CD4-positive, alpha-beta memory T cell (primary cell): ENCODE measurements around the gene CFAP119. TPM values are rescaled to one million over a fixed set of nuclear protein-coding genes. Genes with fewer than 3 reads are reported as not detected.

Experiments used
- CTCF ChIA-PET: fragments of 350-600 bp; sonication (Branson Sonifier 250); formaldehyde crosslinking; loops from one replicate; lab custom pipeline; 2021; ENCODE audit warnings: inconsistent platforms; ENCODE audit not compliant: partially characterized antibody; lab: Charles Lee
- POLR2A ChIA-PET: fragments of 350-600 bp; sonication (Branson Sonifier 250); formaldehyde crosslinking; loops from one replicate; lab custom pipeline; 2021; ENCODE audit not compliant: partially characterized antibody; lab: Charles Lee
- DNase-seq, 5 donors: peaks; one replicate each; pipeline versions ENCODE4 v3.0.0 to v3.0.0-alpha.2; 2020 to 2022; ENCODE audit warnings: mixed read lengths in 1 of 5
- H3K27ac ChIP-seq: one replicate; pipeline ENCODE4 v1.7.0; 2013; ENCODE audit warnings: low read depth, low read length
- H3K27me3 ChIP-seq: 2 replicates; pipeline ENCODE4 v1.7.0; 2013; ENCODE audit warnings: mild to moderate bottlenecking, low read length, moderate library complexity; ENCODE audit not compliant: insufficient read depth
- H3K36me3 ChIP-seq: 2 replicates; pipeline ENCODE4 v1.7.0; 2013; ENCODE audit warnings: mild to moderate bottlenecking, low read length, moderate library complexity; ENCODE audit not compliant: insufficient read depth
- H3K4me1 ChIP-seq: 2 replicates; pipeline ENCODE4 v1.7.0; 2013; ENCODE audit warnings: mild to moderate bottlenecking, low read length, moderate library complexity; ENCODE audit not compliant: insufficient read depth
- H3K4me3 ChIP-seq, 2 donors: one replicate each; pipeline ENCODE4 v1.7.0; 2013; ENCODE audit warnings: low read length in 2 of 2, mild to moderate bottlenecking in 1 of 2
- H3K9me3 ChIP-seq, 2 donors: one replicate each; pipeline ENCODE4 v1.7.0; 2013; ENCODE audit warnings: low read length in 2 of 2, control low read depth in 1 of 2; ENCODE audit not compliant: control insufficient read depth in 1 of 2
- H3K27ac Mint-ChIP-seq, 7 donors: one replicate each; pipeline ENCODE4 v1.8.0; 2020 to 2021; ENCODE audit warnings: mixed read lengths in 7 of 7, mild to moderate bottlenecking in 6 of 7, inconsistent platforms in 3 of 7, moderate library complexity in 3 of 7
- H3K27me3 Mint-ChIP-seq, 2 donors: one replicate each; pipeline ENCODE4 v1.8.0; 2020 to 2021; ENCODE audit warnings: mixed read lengths in 2 of 2
- H3K36me3 Mint-ChIP-seq, 2 donors: one replicate each; pipeline ENCODE4 v1.8.0; 2020 to 2021; ENCODE audit warnings: mixed read lengths in 2 of 2, inconsistent platforms in 1 of 2, mild to moderate bottlenecking in 1 of 2
- H3K4me1 Mint-ChIP-seq, 4 donors: one replicate each; pipeline ENCODE4 v1.8.0; 2020 to 2021; ENCODE audit warnings: mixed read lengths in 4 of 4, mild to moderate bottlenecking in 1 of 4
- H3K4me3 Mint-ChIP-seq, 8 donors: one replicate each; pipeline ENCODE4 v1.8.0; 2020 to 2021; ENCODE audit warnings: mixed read lengths in 8 of 8, mild to moderate bottlenecking in 7 of 8, moderate library complexity in 6 of 8, inconsistent platforms in 3 of 8
- H3K9me3 Mint-ChIP-seq, 8 donors: one replicate each; pipeline ENCODE4 v1.8.0; 2020 to 2021; ENCODE audit warnings: mixed read lengths in 8 of 8, mild to moderate bottlenecking in 5 of 8, inconsistent platforms in 3 of 8, moderate library complexity in 1 of 8
- intact Hi-C: fragments of 100-400 bp; cut with micrococcal nuclease; formaldehyde crosslinking; loops from one replicate; pipeline ENCODE4 v1.15.1; 2023
- polyA plus RNA-seq, 2 donors: library from polyadenylated mRNA; unstranded; fragments of 300-500 nt; fragmentation: Illumina TruSeq; gene quantifications; one replicate each; pipeline ENCODE4 v1.2.3, GENCODE V29; 2021
- total RNA-seq, 2 experiments: library from RNA; stranded (reverse); gene quantifications; one replicate each; pipeline ENCODE4 v1.2.3, GENCODE V29; 2021

The CFAP119 gene
- total and polyA plus RNA-seq, 4 experiments from 2014 or later = 0.22 to 3.4 (median 1.5) TPM

DNA sequence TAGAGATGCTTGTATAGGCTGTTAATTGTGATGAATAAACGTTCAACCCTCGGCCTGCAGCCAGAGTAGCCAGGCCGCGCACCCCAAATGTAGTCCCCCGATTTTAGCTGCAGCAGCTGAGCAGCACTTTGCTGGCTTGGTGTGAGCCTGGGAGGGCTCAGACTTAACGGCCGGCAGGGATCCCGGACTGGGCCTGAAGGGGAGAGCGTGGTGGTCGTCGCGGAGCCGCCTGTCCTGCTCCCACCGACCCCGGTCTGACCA is 13.2 kb upstream of the CFAP119 start:
- Mint-ChIP-seq H3K36me3 (peaks cover 17 to 39% of the 10 kb centered on the region in 2 donors), H3K27me3 (no peaks in the 10 kb centered on the region), H3K4me3 (peak overlapping the region; percentile 90 to 94 (median 94)), H3K4me1 (peaks cover 14 to 32% (median 22%) of the 10 kb centered on the region in 4 donors), H3K27ac (peak overlapping the region in 4 of 7 donors; percentile 54 to 84 (median 70)), H3K9me3 (no peaks in the 10 kb centered on the region)
- no peak for DNase-seq
- H3K9me3 ChIP-seq = no peaks in the 10 kb centered on the region
- intact Hi-C loops = loop anchor here (1.0 kb wide), 2 partner anchors 12 to 39 kb away; partner anchors contain the start of gene ZNF629
- CTCF ChIA-PET = interaction anchor here (1.0 kb wide), 1 partner anchor 12 kb away, joined by 3 read pairs; no protein-coding TSS in a partner anchor
- peaks cover 12% of the 10 kb centered on the region for H3K4me1 ChIP-seq
- POLR2A ChIA-PET = interaction anchor here (0.7 to 2.6 kb wide), 8 partner anchors 8 to 299 kb away, joined by 3 to 19 read pairs (median 4); partner anchors contain the start of genes PHKG2, ZNF646 and ZNF668
- peak overlapping the region; percentile 42 to 64 for H3K4me3 ChIP-seq
- H3K36me3 ChIP-seq = peaks cover 34% of the 10 kb centered on the region
- H3K27ac ChIP-seq = no peak overlapping the region
- no peaks in the 10 kb centered on the region for H3K27me3 ChIP-seq

DNA sequence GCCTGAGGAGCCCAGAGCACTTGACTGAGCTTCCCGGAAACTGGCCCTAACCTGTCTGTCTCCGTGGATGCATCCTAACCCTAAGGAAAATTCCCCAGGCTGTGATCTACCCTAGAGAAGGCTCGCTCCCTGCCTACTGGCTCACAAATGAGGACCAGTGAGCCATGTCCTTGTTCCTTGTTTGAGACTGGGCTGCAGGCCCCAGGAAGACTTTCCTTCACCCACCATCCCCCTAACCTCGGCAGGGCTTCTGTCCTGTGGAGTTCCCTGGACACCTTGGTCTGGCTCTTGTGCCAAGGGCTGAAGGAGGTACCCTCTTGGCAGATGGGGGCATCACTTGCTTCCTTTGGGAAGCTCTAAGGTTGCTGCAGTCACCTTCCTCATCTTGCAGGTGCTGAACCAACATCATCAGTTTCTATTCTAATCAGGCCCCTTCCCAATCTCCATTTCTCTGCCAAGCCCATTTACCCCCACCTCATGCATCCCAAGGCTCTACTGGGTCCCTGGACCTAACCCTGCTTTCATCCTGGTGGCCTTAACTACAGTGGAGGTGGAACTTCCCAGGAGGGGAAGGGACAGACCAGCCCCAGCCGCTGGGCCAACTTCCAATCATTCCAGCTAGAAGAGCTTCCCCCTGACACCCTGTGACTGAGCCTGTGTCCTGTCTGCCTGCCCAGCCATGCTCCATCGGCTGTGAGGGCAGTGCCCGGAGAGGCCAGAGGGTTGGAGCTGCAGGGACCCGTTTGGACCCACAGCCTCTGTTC is 12.7 kb upstream of the CFAP119 start:
- Histone ChIP-seq H3K36me3 (peaks cover 37% of the 10 kb centered on the region), H3K9me3 (no peaks in the 10 kb centered on the region), H3K27me3 (no peaks in the 10 kb centered on the region), H3K27ac (no peak overlapping the region), H3K4me1 (peaks cover 12% of the 10 kb centered on the region), H3K4me3 (peak overlapping the region in 1 of 2 donors; percentile 64)
- H3K4me3 Mint-ChIP-seq = peak overlapping the region in 7 of 8 donors; percentile 28 to 94 (median 94)
- no peak for DNase-seq
- H3K27me3 Mint-ChIP-seq = no peaks in the 10 kb centered on the region
- peak overlapping the region in 5 of 7 donors; percentile 1 to 84 (median 63) for H3K27ac Mint-ChIP-seq
- ChIA-PET POLR2A (interaction anchor here (0.7 to 2.6 kb wide), 8 partner anchors 9 to 299 kb away, joined by 3 to 19 read pairs (median 4); partner anchors contain the start of genes PHKG2, ZNF646 and ZNF668), CTCF (interaction anchor here (1.0 kb wide), 1 partner anchor 11 kb away, joined by 3 read pairs; no protein-coding TSS in a partner anchor)
- no peaks in the 10 kb centered on the region for H3K9me3 Mint-ChIP-seq
- H3K36me3 Mint-ChIP-seq = peaks cover 17 to 42% of the 10 kb centered on the region in 2 donors
- H3K4me1 Mint-ChIP-seq = peaks cover 14 to 32% (median 22%) of the 10 kb centered on the region in 4 donors
- intact Hi-C loops = loop anchor here (1.0 kb wide), 2 partner anchors 13 to 40 kb away; partner anchors contain the start of gene ZNF629

DNA sequence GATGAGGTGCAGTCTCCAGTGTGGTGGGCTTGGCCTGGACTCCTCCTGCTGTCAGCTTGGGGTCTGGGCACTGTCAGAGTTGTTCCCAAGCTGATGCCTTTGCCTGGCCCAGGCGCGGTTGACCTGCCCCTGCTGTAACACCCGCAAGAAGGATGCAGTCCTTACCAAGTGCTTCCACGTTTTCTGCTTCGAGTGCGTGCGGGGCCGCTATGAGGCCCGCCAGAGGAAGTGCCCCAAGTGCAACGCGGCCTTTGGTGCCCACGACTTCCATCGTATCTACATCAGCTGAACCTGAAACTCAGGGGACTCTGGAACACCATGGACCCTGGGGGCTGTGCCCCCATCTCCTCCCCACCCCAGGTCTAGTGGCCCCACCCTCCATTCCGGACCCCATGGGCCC is 12.0 kb upstream of the CFAP119 start:
- H3K36me3 ChIP-seq = peaks cover 44% of the 10 kb centered on the region
- H3K27me3 ChIP-seq = no peaks in the 10 kb centered on the region
- Mint-ChIP-seq H3K4me1 (peaks cover 14 to 32% (median 22%) of the 10 kb centered on the region in 4 donors), H3K27me3 (peaks cover 0 to 1% of the 10 kb centered on the region in 2 donors), H3K36me3 (peaks cover 21 to 49% of the 10 kb centered on the region in 2 donors), H3K27ac (peak overlapping the region in 1 of 7 donors; percentile 37), H3K9me3 (no peaks in the 10 kb centered on the region), H3K4me3 (peak overlapping the region in 1 of 8 donors; percentile 27)
- H3K4me3 ChIP-seq = no peak overlapping the region
- peaks cover 12% of the 10 kb centered on the region for H3K4me1 ChIP-seq
- no peaks in the 10 kb centered on the region for H3K9me3 ChIP-seq
- H3K27ac ChIP-seq = no peak overlapping the region
- no peak for DNase-seq
- intact Hi-C loops = no loop called here
- ChIA-PET POLR2A (interaction anchor here (0.7 to 2.6 kb wide), 3 partner anchors 10 to 26 kb away, joined by 3 to 19 read pairs (median 3); no protein-coding TSS in a partner anchor), CTCF (no interaction called here)

DNA sequence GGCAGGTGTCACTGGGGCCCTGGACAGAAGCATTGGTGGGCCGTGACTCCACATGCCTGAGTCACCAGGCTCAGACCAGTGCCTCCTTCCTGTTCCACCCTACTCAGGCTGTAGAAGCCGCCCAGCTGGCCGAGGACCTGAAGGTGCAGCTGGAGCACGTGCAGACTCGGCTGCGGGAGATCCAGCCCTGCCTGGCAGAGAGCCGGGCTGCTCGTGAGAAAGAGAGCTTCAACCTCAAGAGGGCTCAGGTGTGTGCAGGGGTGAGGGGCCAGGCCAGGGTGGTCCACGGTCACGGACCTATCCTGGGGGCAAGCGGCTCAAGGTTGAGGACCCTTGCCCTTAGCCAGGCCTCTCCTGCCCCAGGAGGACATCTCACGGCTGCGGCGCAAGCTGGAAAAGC is 9.9 kb upstream of the CFAP119 start:
- ChIA-PET CTCF (interaction anchor here (1.2 kb wide), 1 partner anchor 42 kb away, joined by 3 read pairs; no protein-coding TSS in a partner anchor), POLR2A (no interaction called here)
- H3K9me3 Mint-ChIP-seq = no peaks in the 10 kb centered on the region
- no peak overlapping the region for H3K27ac ChIP-seq
- no peak overlapping the region for H3K4me3 Mint-ChIP-seq
- H3K4me1 ChIP-seq = peaks cover 12% of the 10 kb centered on the region
- peaks cover 11 to 28% (median 19%) of the 10 kb centered on the region in 4 donors for H3K4me1 Mint-ChIP-seq
- H3K4me3 ChIP-seq = no peak overlapping the region
- peaks cover 0 to 1% of the 10 kb centered on the region in 2 donors for H3K27me3 Mint-ChIP-seq
- peaks cover 31 to 70% of the 10 kb centered on the region in 2 donors for H3K36me3 Mint-ChIP-seq
- no peak overlapping the region for H3K27ac Mint-ChIP-seq
- intact Hi-C loops = no loop called here
- H3K36me3 ChIP-seq = peaks cover 65% of the 10 kb centered on the region
- DNase-seq = no peak
- no peaks in the 10 kb centered on the region for H3K27me3 ChIP-seq
- no peaks in the 10 kb centered on the region for H3K9me3 ChIP-seq

DNA sequence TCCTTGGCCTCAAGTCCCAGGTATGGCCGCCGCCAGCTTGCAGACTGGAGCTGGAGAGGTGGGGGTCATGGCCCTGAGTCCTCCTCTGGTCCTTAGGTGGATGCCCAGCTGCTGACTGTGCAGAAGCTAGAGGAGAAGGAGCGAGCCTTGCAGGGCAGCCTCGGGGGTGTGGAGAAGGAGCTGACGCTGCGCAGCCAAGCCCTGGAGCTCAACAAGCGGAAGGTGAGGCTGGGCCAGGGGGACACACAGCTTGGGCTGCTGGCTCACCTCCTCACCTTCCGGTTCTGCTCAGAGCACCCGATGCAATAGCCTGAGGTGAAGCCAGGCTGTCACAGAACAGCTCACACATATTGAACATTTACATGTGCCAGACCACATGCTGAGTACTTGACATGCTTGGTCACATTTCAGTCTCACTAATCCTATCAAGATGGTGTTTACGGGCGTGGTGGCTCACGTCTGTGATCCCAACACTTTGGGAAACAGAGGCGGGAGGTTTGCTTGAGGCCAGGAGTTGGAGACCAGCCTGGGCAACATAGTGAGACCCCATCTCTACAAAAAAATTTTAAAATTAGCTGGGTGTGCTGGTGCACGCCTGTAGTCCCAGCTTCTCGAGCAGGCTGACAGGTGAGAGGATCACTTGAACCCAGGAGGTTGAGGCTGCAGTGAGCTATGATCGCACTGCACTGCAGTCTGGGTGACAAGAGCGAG is 7.7 kb upstream of the CFAP119 start:
- Histone ChIP-seq H3K27me3 (no peaks in the 10 kb centered on the region), H3K4me1 (no peaks in the 10 kb centered on the region), H3K27ac (no peak overlapping the region), H3K36me3 (peaks cover 87% of the 10 kb centered on the region), H3K9me3 (no peaks in the 10 kb centered on the region), H3K4me3 (no peak overlapping the region)
- H3K36me3 Mint-ChIP-seq = peaks cover 47 to 82% of the 10 kb centered on the region in 2 donors
- H3K27ac Mint-ChIP-seq = no peak overlapping the region
- DNase-seq = no peak
- ChIA-PET CTCF (interaction anchor here (1.3 kb wide), 1 partner anchor 76 kb away, joined by 3 read pairs; no protein-coding TSS in a partner anchor), POLR2A (interaction anchor here (0.7 to 1.9 kb wide), 2 partner anchors 22 to 212 kb away, joined by 3 to 6 read pairs; partner anchors contain the start of gene PHKG2)
- no peaks in the 10 kb centered on the region for H3K9me3 Mint-ChIP-seq
- no peak overlapping the region for H3K4me3 Mint-ChIP-seq
- H3K4me1 Mint-ChIP-seq = peaks cover 9 to 15% (median 13%) of the 10 kb centered on the region in 4 donors
- intact Hi-C loops = no loop called here
- peaks cover 0 to 1% of the 10 kb centered on the region in 2 donors for H3K27me3 Mint-ChIP-seq

DNA sequence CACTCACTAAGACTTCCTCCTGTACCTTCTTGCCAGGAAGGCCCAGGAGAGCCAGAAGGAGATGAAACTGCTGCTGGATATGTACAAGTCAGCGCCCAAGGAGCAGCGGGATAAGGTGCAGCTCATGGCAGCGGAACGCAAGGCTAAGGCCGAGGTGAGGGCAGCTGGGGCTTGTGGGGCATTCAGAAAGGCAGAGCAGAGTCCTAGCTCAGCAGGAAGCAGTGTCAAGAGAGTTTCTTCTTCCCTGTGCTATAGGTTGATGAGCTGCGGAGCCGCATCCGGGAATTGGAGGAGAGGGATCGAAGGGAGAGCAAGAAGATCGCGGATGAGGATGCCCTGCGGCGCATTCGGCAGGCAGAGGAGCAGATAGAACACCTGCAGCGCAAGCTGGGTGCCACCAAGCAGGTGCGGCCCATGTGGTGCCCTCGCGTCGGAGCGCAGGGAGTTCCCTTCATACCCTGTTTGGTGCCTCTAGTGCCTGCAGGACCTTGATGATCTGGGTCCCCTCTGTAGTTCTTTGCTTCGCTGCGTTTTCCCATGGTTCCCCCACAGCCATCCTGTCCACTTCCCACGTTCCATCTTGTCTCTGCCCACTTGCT is 6.8 kb upstream of the CFAP119 start:
- intact Hi-C loops = no loop called here
- H3K4me1 ChIP-seq = peaks cover 6% of the 10 kb centered on the region
- no peak overlapping the region for H3K27ac ChIP-seq
- H3K27me3 ChIP-seq = no peaks in the 10 kb centered on the region
- no peak for DNase-seq
- H3K9me3 ChIP-seq = no peaks in the 10 kb centered on the region
- peaks cover 95% of the 10 kb centered on the region for H3K36me3 ChIP-seq
- ChIA-PET POLR2A (interaction anchor here (0.8 to 1.9 kb wide), 2 partner anchors 21 to 45 kb away, joined by 3 to 6 read pairs; partner anchors contain the start of gene PHKG2), CTCF (interaction anchor here (0.7 to 1.3 kb wide), 2 partner anchors 75 to 133 kb away, joined by 3 read pairs; no protein-coding TSS in a partner anchor)
- peaks cover 11 to 18% (median 14%) of the 10 kb centered on the region in 4 donors for H3K4me1 Mint-ChIP-seq
- H3K27me3 Mint-ChIP-seq = peaks cover 0 to 1% of the 10 kb centered on the region in 2 donors
- peaks cover 49 to 88% of the 10 kb centered on the region in 2 donors for H3K36me3 Mint-ChIP-seq
- H3K4me3 ChIP-seq = no peak overlapping the region
- H3K9me3 Mint-ChIP-seq = no peaks in the 10 kb centered on the region
- H3K27ac Mint-ChIP-seq = no peak overlapping the region
- H3K4me3 Mint-ChIP-seq = peak overlapping the region in 1 of 8 donors; percentile 15
